A204.1 (cell line): ENCODE measurements around the gene TMCC1.
"Not testable (repeated sequence)": the region's sequence is repeated elsewhere in the genome, so short reads cannot be mapped to it uniquely, and the experiment has no call there.

ENCODE experiments used
- FAIRE-seq: peaks from 2 replicates; lab custom pipeline; 2012; peaks lifted over from hg19 to GRCh38; lab: Jason Lieb, UNC

Gene TMCC1

DNA sequence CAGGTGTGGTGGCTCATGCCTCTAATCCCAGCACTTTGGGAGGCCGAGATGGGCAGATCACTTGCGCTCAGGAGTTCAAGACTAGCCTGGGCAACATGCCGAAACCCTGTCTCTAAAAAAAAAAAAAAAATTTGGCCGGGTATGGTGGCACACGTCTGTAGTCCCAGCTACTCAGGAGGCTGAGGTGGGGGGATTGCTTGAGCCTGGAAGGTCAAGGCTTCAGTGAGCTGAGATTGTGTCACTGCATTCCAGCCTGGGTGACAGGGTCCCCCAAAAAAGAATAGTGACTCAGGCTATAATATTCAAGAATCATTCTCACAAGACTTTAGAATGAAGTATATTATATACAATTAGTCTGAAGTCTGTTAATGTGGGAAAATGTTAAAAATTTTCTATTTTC lies 216.5 kb downstream of the TMCC1 start:
- FAIRE-seq = no peak

- not testable (repeated sequence) for FAIRE-seq
Measured at GRCh38 chr3:129674798-129675123, 218.8 kb downstream of the TMCC1 start.

DNA sequence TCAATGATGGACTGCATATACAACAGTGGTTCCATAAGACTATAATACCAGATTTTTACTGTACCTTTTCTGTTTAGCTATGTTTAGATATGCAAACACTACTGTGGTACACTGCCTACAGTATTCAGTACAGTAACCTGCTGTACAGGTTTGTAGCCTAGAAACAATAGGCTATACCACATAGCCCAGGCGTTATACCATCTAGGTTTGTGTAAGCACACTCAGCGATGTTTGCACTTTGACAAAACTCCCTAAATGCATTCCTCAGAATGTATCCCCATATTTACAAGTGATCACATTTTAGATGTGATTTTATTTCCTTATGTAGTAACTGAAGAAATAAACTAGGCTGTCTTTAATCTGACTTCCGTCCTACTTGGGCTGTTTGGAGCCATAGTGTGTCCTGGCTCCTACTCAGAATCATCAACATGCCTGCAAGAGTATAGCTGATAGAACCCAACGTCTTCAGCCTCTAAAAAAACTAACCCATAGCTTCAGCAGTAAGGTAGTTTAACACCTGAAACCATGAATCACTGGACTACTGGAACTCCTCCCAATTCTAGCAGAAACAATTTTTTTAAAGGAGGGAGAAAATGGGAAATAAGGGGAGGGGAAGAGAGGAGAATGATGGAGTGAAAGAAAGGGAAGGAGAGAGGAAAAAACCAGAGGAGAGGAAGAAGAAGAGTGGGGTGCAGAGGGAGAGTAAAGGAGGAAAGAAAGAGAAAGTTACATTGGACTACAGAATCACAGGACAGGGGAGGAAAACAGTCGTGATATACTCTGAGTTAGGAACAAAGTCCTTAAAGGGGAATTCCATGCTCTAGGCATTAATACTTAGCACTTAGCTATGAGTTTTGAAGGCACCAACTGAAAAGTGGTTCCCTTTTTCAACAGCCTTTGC lies 219.4 kb downstream of the TMCC1 start:
- FAIRE-seq = no peak

- FAIRE-seq = no peak
Measured at GRCh38 chr3:129673012-129673411, 220.5 kb downstream of the TMCC1 start.

DNA sequence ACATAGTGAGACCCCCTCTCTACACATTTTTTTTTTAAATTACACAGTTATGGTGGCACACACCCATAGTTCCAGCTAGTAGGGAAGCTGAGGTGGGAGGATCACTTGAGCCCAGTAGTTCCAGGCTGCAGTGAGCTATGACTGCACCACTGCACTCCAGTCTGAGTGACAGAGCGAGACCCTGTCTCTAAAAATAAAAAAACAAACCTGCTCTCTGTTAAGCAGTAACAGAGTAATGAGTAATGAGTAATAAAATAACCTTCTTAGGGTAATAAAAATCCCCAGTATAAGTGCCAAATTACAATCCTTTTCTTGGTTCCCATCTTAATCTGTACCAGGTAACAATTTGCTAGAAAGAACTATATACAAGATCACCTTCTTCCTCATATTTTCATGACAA lies 221.1 kb downstream of the TMCC1 start:
- no peak for FAIRE-seq

GRCh38 chr3:129665024-129665768 lies 228.3 kb downstream of the TMCC1 start:
- no peak for FAIRE-seq

GRCh38 chr3:129663930-129664646 lies 229.4 kb downstream of the TMCC1 start:
- FAIRE-seq = no peak

GRCh38 chr3:129663045-129663446 lies 230.5 kb downstream of the TMCC1 start:
- no peak for FAIRE-seq

GRCh38 chr3:129662191-129662608 lies 231.3 kb downstream of the TMCC1 start:
- no peak for FAIRE-seq

DNA sequence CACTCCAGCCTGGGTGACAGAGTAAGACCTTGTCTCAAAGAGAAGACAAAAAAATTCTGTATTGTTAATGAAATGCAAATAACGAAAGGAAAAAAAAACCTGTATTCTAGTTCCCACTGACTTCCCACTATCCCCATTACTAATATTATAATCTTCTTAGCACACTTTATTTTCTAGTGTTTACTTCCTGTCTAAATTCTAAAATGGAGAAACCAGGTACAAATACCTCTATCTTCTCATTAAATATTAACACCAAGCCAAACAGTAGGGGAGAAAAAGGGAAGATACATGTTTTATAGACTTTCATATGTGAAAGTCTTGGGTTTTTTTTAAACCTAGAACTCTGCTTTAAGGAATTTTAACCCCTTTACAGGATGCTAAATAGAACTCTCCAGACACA lies 231.7 kb downstream of the TMCC1 start:
- no peak for FAIRE-seq

GRCh38 chr3:129658110-129658843 lies 235.2 kb downstream of the TMCC1 start:
- FAIRE-seq = no peak

DNA sequence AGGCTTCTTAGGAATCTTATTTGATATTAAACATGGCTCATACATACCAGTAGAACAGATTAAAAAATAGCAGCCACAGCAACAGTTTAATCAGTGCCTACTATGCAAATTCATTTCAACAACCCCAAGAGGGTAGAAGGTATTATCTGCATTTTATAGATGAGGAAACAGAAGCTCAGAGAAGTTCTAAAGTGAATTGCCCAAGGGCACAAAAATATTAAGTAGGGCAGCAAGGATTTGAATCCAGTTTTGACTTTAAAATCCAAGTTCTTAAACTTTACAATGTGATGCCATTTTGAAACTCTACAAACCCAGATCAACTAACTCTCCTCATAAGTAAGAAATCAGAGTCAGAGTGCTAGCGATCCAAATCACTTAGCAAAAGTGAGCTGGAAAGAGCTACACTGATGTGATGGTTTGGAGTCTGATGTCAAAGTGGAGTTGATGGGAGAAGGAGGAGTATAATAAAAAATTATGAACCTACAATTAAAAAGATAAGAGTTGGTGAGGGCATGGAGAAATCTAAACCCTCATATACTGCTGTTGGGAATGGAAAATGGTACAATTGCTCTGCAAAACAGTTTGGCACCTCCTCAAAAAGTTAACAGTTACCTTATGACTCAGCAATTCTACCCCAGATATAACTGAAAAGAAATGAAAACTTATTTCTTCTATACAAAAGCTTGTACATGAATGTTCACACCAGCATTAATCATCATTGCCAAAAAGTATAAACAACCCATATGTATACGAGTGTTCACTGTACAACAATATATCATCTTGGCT lies 236.1 kb downstream of the TMCC1 start:
- no peak for FAIRE-seq

- no peak for FAIRE-seq
Measured at GRCh38 chr3:129656659-129657247, 236.8 kb downstream of the TMCC1 start.

DNA sequence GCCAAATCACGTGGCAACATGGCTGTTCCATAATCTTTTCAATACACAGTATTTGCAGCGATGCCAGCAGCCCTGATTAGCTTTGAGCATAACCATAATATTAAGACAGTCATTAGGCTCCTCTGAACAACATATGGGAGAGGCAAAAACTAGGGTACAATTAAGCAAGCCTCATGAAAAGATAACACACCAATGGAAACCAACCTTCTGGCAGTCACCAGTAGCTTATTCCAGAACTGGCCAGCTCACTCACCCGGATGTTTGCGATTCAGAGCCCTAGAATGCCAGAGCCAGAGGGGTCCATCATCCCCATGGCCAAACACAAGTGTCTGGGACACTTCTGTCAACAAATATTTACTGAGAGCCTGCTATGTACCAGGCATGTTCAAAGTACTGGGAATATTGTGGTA lies 238.2 kb downstream of the TMCC1 start:
- no peak for FAIRE-seq

GRCh38 chr3:129654131-129654530 lies 239.4 kb downstream of the TMCC1 start:
- no peak for FAIRE-seq

DNA sequence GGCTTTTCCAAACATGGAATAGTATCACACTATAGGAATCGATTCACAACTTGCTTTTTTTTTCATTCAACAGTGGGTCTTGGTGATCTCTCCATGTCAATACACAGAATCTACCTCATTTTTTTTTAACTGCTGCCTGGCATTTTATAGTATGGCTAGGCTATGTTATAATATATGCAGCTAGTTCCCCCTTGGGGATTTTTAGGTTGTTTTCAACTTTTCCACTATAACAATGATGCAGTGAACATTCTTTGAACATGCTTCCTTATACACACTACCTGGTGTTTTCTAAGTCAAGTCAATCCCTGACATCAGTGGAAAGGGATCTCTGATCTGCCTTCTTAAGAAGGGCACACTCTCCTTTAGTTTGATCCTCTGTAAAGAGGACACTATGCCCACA lies 240.5 kb downstream of the TMCC1 start:
- FAIRE-seq = no peak

DNA sequence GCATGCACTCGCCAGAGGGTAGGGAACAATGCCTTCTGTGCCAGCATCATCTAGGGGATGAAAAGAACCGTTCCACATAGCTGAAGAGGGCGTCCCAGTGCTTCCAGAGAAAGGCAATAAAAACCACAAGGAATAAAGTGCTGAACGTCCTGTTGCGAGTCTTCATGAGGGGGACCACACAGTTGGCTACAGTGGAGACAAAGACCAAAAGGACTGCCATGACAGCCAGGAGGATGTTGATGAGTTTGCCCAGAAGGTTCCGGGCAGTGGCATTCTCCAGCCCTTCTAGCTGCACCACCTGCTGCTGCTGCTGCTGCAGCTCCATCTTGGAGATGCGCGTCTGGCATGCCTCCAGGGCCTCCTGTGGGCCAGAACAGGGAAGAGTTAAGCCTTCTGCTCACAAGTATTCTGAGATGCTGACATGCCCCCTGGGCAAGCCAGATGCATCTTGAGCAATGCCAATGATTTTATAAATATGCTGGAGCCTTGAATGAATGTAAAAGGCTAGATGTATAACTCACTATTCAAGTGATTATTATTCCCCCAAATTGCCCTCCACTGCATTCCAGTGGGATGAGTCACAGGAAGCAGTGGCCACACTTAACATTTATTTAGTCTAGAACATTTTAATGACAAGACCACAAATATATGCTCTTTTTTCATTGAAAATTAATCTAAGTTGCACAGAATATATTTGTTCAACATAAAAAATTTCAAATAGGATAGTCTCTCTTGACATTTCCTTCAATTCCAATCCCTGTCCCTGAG lies 241.9 kb downstream of the TMCC1 start:
- FAIRE-seq = no peak

DNA sequence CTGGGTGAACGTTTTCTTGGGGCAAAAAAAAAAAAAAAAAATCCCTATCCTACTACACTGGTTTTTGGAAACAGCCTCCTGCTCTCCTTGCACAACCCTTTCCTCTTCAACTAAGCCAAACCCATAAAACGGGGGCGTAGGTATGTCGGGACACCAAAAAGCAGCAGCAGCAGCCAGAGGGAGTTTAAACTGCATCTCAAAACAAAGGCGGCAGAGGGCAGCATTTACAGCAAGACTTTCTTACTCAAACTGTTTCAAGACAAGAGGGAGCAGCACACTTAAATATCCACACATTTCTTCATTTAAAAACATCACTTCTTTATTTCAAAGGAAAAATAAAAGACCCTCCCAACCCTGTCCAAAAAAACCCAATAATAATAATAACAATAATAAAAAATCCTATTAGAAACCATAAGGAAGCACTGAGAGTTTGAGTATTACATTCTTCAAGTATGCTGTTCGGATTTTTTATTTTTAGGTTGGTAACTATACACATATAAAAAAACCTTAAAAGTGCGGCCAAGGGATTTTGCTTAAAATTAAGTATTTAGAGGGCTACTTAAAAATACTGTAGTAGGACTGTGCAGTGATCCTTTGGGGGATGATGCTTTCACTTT lies 243.1 kb downstream of the TMCC1 start:
- FAIRE-seq = peak; percentile 87

DNA sequence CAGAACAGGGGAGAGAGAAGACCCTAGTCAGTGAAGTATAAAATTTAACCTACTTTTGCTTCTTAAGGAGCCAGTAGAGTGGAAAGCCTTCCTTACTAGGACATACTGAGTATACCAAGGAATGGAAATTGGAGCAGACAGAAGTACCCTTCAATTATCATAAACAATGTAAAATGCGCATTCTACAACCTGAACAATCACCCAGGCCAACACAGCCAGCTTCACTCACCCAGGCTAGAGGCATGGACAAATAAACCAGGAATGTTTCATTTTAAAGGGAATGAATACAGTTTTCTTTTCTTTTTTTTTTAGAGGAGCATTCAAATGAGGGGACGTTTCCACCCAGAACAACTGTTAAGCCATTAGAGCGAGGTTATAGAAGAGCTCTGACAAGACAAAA lies 245.1 kb downstream of the TMCC1 start:
- no peak for FAIRE-seq

GRCh38 chr3:129645286-129645685 lies 248.2 kb downstream of the TMCC1 start:
- no peak for FAIRE-seq
